HG02642 (cell line): Measurements from ENCODE around the gene PADI4.
"Not testable (repeated sequence)": the region's sequence is repeated elsewhere in the genome, so short reads cannot be mapped to it uniquely, and the experiment has no call there.

ENCODE experiments used
- ATAC-seq: cut with Tn5 transposase; IDR thresholded peaks from one replicate; pipeline ENCODE4 v1.9.1; 2021; ENCODE audit warnings: mild to moderate bottlenecking; ENCODE audit not compliant: unreplicated experiment, poor library complexity

Gene PADI4

DNA sequence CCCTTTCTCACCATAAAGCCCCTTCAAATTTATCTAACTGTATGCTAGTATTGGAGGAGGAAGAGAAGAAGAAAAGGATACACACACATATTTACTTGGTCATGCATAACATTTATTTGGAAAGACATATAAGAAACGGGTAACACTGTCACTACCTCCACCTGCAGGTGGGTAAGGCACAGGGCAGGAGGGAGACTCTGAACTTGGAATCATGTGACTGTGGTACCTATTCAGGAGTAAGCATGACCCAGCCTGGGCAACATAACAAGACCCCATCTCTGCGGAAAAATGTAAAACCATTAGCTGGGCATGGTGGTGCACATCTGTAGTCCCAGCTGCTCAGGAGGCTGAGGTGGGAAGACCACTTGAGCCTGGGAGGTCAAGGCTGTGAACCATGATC, 62.6 kb downstream of the PADI4 start:
- ATAC-seq = no peak

DNA sequence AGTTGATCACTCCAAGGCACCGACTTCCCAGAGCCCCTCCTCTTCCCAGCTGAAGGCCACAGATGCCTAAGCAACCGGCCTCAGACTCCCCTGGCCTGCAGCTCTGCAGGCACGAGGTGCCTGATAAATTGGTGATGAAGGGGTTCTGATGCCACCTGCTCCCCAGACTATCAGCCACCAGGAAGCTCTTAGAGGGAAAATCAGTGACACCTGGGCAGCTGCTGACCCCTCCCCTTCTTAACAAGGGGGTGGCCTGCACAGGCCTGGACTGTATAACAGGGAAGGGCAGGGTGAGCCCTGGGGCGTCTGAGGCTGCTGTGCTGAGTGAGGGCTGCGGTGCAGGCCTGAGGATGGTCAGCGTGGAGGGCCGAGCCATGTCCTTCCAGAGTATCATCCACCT, 63.9 kb downstream of the PADI4 start, which contains the start of gene PADI6:
Gene PADI6, plus strand, starts transcription at position 301 of the 400 bp plus-strand sequence. Its CDS starts 50 bp downstream, at position 351.
- no peak for ATAC-seq

DNA sequence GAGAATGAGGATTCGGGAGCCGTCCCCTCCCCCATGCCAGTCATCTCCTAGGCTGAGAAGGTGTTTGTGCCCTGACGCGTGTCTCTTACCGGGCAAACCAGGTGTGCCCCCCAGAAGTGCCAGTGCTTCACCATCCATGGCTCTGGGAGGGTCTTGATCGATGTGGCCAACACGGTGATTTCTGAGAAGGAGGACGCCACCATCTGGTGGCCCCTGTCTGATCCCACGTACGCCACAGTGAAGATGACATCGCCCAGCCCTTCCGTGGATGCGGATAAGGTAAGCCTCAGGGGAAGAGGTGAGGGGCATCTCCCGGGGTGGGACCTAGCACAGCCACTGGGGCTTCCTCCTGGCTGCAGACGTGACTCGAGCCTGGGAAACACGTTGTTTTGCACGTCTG, 65.0 kb downstream of the PADI4 start:
- no peak for ATAC-seq

DNA sequence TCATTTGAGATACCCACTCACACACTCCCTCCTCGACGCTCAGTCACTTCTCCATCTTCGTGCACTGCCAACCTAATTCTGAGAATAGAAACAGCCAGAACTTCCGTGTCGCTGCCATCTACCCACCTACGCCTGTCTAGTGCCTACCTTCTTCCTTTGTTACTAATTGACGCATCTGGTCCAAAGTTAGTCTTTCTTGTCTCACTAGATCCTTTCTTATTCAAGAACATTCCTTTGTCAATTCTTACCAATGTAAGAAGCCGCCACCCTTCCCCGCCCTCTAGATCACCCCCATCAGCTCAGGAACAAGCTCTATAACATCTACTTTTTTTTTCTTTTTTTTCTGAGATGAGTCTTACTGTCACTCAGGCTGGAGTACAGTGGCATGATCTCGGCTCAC, 67.7 kb downstream of the PADI4 start:
- no peak for ATAC-seq

DNA sequence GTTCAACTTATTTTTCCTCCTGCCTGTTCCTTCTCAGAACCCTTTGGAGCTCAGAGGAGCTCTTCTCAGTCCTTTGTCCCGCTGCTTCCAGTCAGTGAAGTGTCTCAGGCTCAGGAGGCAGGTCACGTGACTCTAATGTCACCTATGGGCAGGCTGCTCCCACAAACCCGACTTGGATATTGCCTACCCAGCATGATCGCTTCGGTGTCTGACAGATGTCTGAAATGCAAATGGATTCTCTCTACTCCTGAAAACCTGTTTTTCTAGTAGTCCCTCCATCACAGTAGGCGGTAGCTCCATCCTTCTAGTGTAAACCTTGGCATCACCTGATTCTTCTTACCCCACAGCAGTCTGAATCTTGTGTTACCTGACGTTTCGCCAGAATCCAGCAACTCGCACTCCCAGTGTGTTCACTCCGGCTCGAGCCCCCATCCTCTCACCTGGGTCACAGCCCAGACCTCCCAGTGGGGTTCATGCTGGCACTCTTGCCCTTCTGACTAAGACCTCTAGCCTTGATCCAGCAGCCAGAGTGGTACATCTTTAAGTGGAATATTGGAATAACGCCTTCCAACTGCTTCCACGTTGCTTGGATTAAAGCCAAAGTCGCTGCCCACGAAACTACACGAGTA, 69.4 kb downstream of the PADI4 start:
- no peak for ATAC-seq

DNA sequence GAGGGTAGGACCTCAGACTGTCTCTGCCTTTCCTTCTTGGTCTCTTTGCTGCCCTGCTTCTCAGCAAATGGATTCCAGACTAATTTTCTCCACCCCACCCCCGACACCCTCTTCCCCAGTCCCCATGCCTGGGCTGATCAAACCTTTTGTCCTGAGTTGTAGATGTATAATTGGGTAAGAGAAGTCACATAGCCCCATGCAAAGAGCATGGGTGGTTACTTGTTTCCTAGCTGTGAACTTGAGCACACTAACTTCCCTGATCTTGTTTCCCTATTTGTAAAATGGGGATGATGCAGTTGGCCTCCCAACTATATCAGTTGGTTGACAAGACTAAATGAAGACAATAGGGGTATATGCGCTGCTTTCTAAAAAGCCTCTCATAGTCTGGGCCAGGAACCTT, 73.2 kb downstream of the PADI4 start:
- no peak for ATAC-seq

DNA sequence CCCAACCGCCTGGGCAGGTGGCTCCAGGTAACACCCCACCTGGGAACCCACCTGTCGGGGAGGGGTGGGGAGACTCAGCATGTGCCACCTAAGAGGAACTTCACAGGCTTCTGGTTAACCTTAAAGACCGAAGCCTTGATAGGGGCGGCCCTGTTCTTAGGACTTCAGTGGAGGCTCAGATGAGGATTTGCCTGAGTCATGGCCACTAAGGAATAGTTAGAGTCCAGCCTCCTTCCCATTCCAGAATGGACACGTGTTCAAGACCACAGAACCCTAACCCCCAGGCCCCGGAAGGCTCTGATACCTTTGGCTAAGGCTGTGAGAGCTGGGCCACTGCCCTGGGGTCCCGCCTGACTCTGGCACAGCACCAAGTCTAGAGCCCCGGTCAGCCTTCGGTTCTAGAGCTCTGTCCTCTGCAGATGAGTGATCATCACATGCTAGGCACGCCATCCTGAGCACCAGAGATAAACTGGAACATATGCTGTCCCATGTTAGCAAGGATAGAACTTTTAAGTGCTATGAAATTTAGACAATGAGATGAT, 84.3 kb downstream of the PADI4 start:
- no peak for ATAC-seq

DNA sequence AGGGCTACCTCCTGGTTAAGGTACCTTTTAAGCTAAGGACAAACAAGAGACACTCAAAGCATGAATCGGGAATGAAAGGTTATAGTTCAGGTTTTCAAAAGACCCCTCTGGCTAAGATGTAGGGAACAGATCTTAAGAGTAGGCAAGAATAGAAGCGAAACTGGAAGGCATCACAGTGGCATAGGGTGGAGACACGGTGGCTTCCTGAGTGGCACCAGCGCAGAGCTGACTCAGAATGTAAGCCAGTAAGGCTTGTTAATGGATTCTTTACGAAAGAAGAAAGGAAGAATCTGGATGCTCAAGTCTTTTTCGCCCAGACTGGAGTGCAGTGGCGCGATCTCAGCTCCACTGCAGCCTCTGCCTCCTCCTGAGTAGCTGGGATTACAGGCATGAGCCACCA, 85.2 kb downstream of the PADI4 start:
- ATAC-seq = no peak

DNA sequence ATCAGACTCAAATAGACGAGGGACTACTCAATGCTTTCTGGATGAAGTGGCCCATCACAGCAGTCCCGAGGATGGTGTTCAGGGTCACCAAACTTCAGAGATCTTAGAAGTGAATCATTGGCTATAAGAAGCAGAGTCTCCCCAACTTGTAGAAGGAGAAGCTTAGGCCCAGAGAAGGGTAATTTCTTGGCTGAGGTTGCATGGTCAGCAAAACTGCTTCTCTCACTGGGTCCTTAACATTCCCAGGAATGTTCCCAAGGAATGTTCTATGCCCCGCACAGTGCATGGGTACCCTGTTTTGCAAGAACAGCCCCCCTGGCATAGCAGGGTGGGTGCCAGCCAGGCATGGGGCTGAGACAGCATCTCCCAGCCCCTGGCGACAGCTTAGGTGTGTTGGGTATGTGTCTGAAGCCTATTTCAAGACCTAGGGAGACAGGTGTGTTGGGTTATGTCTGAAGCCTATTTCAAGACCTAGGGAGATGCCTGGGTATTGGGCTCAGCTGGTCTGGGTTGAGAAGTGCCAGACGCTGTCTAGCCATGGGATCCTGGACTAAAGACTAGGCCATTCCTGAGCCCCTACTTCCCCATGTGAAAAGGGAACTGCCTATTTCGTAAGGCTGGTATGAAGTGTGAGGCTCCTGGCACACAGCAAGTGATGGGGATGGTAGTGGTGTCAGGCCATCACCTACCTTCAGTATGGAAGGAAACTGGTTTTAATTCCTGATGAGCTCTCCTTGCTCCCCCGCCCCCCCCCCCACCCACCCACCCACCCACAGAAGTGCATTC, 90.1 kb downstream of the PADI4 start:
- no peak for ATAC-seq

DNA sequence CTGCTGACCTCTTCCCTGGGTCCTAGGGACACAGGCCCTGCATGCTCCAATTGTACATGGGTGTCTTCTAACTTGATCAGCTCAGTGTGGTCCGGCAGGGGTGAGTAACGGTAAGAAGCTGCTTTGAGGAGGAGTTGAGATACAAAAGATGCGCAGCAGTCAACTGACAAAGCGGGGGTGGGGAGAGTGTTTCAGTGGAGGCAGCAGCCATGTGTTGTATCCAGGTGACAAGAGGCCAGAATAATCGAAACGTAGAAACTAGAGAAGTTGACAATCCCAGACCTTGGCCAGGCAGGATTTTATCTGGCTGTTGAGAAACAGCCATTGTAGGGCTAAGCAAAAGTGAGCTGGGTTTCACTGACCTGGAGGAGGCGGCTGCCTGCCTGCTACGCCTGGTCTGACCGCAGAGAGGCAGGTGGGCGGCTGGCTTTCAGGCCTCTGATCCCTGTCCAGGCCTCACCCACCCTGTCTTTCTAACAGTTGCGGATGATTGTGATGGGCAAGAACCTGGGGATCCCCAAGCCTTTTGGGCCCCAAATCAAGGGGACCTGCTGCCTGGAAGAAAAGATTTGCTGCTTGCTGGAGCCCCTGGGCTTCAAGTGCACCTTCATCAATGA, 92.8 kb downstream of the PADI4 start:
- no peak for ATAC-seq

DNA sequence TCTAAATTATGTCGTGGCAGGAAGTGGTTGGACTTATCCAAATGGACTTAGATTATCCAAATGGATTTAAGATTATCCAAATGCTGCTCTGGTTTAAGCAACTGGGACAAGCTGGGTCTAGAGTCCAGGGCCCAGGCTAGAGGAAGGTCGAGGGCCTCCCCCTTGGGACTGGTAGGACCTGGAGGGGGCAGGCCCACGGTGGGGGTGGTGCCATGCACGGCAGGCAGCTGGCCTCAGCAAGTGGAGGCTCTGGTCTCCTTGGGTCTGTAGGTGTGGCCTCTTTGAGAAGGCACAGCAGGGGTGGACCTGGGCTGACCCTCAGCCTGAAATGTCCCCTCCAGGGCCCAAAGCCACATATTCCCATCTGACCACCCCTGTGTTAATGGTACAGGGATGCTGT, 93.8 kb downstream of the PADI4 start:
- ATAC-seq = no peak

DNA sequence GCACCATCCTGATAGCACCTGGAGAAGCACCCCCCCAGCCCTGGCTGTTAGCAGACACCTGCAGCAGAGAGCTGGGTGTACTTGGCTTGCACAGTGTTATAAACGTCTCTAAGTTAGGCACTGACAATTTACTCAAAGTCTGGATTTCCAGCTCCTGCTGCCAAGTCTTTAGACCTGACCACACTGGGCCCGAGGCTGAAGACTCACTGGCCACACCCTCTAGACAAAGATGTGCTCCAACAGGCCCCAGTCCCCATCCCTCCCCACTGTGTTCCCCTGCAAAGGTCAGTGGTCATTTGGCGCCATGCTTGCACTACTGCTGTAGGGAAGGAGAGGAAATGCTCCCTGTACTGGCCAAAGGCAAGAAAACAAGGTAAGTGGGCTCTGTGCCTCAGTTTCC, 95.1 kb downstream of the PADI4 start:
- ATAC-seq = no peak

DNA sequence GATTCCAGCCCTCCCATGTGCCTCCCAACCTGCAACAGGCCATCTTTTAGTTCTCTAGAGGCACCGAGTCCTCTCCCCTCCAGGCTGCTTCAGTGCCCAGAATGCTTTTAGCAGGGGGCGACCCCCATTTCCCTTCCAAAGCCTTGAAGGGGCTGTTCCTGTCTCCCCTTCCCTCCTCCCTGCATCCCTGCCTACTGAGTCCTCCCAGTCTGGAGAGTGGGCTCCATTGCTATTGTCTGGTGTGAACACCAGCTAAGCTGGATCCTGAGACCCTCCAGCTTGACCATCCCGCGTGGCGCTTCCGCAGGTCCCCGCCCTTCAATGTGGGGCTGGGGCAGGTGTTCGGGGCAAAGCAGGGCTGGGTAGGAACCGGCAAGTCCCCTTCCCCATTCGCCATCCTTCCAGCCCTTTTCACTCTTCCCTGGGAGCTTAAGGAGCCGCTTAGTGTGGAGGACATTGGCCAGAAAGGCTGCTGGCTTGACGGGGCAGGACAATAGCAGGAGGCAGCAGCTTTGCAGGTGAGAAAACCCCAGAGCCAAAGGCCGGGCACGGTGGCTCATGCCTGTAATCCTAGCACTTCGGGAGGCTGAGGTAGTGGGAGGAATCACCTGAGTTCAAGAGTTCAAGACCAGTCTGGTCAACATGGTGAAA, 96.2 kb downstream of the PADI4 start:
- ATAC-seq = no peak

DNA sequence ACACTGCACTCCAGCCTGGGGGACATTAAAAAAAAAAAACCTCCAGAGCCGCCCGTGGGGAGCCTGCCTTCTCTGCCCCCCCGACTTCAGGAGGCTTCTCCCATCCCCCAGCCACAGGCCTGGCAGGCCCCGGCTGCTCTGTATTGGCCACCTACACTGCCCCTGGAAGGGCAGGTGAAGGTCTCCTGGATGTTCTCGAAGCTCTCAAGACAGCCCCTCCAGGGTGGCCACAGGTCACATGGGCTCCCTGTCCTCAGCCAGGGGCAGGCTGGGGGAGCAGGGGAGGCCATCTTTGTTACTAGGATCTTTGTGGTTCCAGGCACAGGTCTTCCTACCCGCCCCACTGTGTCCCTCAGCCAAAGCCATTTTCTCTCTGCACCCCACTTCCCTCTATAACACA, 96.8 kb downstream of the PADI4 start:
- no peak for ATAC-seq

DNA sequence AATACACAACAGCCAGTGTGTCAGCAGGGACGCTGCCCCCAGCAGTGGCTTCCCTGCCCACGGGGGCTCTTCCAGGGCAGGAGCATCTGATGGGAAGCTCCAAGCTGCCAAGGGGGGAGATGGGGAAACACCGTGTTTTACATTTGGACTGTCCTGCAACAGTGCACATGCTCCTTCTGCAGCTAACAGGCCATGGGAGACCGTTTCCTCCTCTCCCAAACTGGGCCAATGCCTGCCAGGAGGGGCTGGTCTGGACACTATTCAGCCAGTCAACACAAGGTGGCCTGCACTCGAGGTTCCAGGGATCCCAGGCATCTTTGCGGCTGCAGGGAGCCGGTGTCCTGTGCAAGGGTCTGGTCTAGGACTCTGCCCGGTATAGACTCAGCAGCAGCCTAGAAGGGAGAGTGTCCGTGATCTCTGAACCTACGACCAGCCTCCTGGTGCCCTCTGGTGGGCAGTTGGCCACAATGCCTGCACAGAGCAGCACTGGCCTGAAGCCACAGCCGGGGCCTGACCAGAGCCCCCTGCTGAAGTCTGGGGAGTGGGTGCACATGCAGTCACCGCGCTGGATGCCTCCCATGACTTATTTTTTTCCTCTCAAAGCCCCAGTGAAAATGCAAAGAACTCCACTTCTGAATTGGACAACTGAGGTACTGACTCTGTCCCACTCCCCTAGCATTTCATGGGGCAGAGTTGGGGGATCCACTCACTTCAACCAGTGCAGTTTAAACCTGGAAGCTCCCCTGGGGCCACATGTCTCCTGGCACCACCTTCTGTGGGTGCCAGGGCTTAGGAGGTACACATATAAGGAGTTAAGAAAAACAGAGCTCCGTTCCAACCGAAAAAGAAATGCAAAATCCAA, 98.1 kb downstream of the PADI4 start:
- ATAC-seq = no peak

DNA sequence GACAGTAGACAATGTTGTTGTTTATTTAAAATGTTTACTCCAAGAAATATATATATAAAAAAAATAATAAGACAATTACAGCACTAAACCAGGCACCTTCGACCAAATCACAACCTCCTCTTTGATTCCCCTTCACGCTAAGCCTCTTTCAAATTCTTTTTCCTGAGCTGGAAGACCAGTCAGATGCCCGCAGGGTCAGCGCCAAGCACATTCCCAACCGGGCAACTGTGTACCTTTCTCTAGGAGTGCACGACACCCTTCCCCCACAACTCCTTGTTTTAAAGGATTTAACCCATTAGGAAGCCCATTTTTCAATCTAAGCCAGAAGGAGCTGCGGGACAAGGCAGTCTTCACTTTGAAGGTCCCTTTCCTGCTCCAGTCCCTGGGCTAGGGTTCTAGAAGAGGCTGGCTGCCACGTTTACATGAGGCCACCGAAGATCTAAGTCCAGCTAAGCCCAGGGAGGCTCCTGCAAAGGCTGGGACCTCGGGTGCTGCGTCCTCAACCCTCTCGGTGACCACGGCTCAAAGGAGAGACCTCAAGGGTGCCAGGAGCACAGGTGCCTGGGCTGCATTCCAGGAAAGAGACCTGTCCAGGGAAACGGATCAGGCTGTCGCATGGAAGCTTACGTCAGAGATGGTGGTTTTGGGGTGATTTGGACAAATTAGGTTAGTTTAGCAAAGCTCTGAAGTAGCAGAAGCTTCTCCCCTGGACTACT, 98.9 kb downstream of the PADI4 start:
- ATAC-seq = not testable (repeated sequence)

DNA sequence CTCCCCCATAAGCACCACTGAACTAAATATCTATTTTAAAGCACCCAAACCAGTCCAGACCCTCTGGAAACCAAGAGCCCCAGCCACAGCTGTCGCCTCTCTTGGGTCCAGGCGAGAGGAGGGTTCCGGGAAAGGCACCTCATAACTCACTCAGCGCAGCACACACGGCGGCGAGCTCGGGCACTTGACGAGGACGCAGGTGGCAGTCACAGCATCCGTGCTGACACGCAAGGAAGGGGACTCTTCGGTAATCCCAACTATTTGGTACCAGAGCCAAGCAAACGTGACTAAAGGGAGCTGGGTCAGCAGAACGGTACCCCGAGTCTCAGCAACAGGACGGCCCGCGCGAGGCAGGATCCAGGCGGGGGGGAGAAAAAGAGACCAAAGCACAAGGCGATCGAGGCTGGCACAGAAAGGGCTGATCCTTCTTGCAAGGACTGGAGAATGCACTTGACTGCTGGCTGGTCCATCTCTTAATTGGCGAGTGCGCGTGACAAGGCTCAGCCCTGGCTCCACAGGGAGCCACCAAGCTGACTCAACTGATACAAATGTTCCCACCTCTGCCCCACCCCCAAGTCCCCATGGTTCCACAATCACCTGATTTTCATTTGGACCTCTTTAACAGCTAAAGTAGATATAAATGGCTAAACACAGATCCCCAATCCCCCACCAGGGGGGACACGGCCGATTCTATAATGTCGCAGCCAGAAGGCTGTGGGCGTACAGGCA, 100.0 kb downstream of the PADI4 start:
- ATAC-seq = not testable (repeated sequence)

DNA sequence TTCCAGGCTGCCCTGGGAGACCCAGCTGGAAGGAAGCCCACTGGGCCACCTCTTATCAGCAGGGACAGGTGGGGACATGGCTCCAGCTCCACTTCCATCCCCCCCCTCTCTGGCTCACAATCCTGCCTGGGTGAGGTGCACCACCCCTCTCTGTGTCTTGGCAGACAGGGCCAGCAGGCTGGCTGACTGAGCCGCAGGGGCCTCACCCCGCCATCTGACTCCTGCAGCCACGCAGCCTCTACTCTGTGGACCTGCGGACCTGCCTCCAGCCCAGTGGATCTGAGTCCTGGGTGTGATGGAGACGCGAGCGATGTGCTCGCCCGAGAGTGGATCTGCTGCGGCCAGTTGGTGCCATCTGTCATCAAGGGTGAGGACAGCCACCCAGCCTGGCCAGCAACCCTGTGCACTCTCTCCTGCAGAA, 101.4 kb downstream of the PADI4 start:
- ATAC-seq = no peak
